GM12878 (cell line): ENCODE measurements around the gene NRG3. TPM values are rescaled to one million over a fixed set of nuclear protein-coding genes. Genes with fewer than 3 reads are reported as not detected.

Source experiments
- ATAC-seq: fragments of 200-7000 bp; cut with Tn5 transposase; 3 replicates; pipeline ENCODE4 v1.9.1; 2020; ENCODE audit warnings: mild to moderate bottlenecking, moderate library complexity
- BruUV-seq: library from RNA; stranded (reverse); fragments of 400-500 nt; replicated peaks from 2 replicates; lab custom pipeline; 2021; lab: Mats Ljungman, UMichigan
- CTCF ChIA-PET: fragments of 300-600 bp; sonication (Branson Sonifier 250); formaldehyde crosslinking; extraction: SDS; loops from one replicate; lab custom pipeline; 2021; ENCODE audit warnings: inconsistent platforms; lab: Yijun Ruan, JAX
- POLR2A ChIA-PET: fragments of 350-600 bp; formaldehyde crosslinking; extraction: SDS; loops from one replicate; lab custom pipeline; 2021; ENCODE audit warnings: inconsistent platforms; lab: Charles Lee
- RAD21 ChIA-PET: fragments of 300-600 bp; sonication (Branson Sonifier 250); formaldehyde crosslinking; loops from one replicate; lab custom pipeline; 2023; ENCODE audit warnings: antibody characterized with exemption; ENCODE audit not compliant: unreplicated experiment; lab: Charles Lee
- SMC1A ChIA-PET: fragments of 300-600 bp; sonication (Branson Sonifier 250); formaldehyde crosslinking; loops from one replicate; lab custom pipeline; 2023; ENCODE audit not compliant: unreplicated experiment, uncharacterized antibody; lab: Charles Lee
- DNase-seq: peaks from one replicate; pipeline ENCODE4 v3.0.0-alpha.2; 2011; ENCODE audit warnings: low read depth, low spot score
- FAIRE-seq: peaks from 3 replicates; lab custom pipeline; 2011; peaks lifted over from hg19 to GRCh38; lab: Jason Lieb, UNC
- H2AFZ ChIP-seq: 2 replicates; pipeline ENCODE4 v1.6.0; 2011; ENCODE audit warnings: low read depth, low read length, control low read depth; ENCODE audit not compliant: control insufficient read depth
- H3K27ac ChIP-seq: 2 replicates; pipeline ENCODE4 v1.5.1; 2011; ENCODE audit warnings: control low read depth; ENCODE audit not compliant: control insufficient read depth, insufficient read depth
- H3K27me3 ChIP-seq, 2 experiments: replicated peaks in 1 of 2; 2 replicates each; pipeline versions ENCODE4 v1.6.0 to v1.6.1; 2011; ENCODE audit warnings: low read length in 1 of 2; ENCODE audit not compliant: control insufficient read depth in 2 of 2, insufficient read depth in 2 of 2
- H3K36me3 ChIP-seq, 2 experiments: 2 replicates each; pipeline ENCODE4 v1.5.1; 2011; ENCODE audit warnings: low read length in 1 of 2; ENCODE audit not compliant: control insufficient read depth in 2 of 2, insufficient read depth in 2 of 2
- H3K4me1 ChIP-seq: 2 replicates; pipeline ENCODE4 v1.6.1; 2011; ENCODE audit warnings: mild to moderate bottlenecking, low read length, moderate library complexity, mixed read lengths; ENCODE audit not compliant: control insufficient read depth, insufficient read depth
- H3K4me2 ChIP-seq: 2 replicates; pipeline ENCODE4 v1.6.0; 2011; ENCODE audit warnings: control low read depth; ENCODE audit not compliant: control insufficient read depth, insufficient read depth
- H3K4me3 ChIP-seq: fragments of 200-600 bp; sonication (generic); 2 replicates; pipeline ENCODE4 v1.5.1; 2016
- H3K79me2 ChIP-seq: 2 replicates; pipeline ENCODE4 v1.6.0; 2011; ENCODE audit warnings: low read length; ENCODE audit not compliant: control insufficient read depth, insufficient read depth
- H3K9ac ChIP-seq: 2 replicates; pipeline ENCODE4 v1.8.0; 2011; ENCODE audit warnings: low read length, control low read depth, mixed read lengths; ENCODE audit not compliant: control insufficient read depth, insufficient read depth
- H3K9me3 ChIP-seq: replicated peaks from 3 replicates; pipeline ENCODE4 v1.5.1; 2011; ENCODE audit warnings: mild to moderate bottlenecking, low read length; ENCODE audit not compliant: control insufficient read depth, insufficient read depth
- H4K20me1 ChIP-seq: 2 replicates; pipeline ENCODE4 v1.6.0; 2011; ENCODE audit not compliant: control insufficient read depth, insufficient read depth
- ATF2 ChIP-seq: IDR thresholded peaks from 2 replicates; pipeline ENCODE4 v1.6.1; 2012; ENCODE audit warnings: low read length, inconsistent platforms
- ATF3 ChIP-seq: IDR thresholded peaks from 2 replicates; pipeline ENCODE4 v1.6.1; 2011; ENCODE audit warnings: low read depth, mild to moderate bottlenecking, low read length, moderate library complexity, borderline replicate concordance; ENCODE audit errors: extremely low read depth
- ESRRA ChIP-seq: IDR thresholded peaks from 2 replicates; pipeline ENCODE4 v1.6.1; 2012; ENCODE audit warnings: mild to moderate bottlenecking, low read length, improper control_type of control experiment
- ETV6 ChIP-seq, 2 experiments: fragments of 450-650 bp in 1 of 2; IDR thresholded peaks in 1 of 2; conservative IDR thresholded peaks in 1 of 2; 2 replicates each; pipeline ENCODE4 v1.6.1; 2014; ENCODE audit warnings: antibody characterized with exemption in 1 of 2, borderline replicate concordance in 1 of 2, low read depth in 1 of 2, mild to moderate bottlenecking in 1 of 2, moderate library complexity in 1 of 2
- KDM1A ChIP-seq: fragments of 200-600 bp; sonication (generic); IDR thresholded peaks from 2 replicates; pipeline ENCODE4 v1.6.1; 2016; ENCODE audit warnings: borderline replicate concordance
- MYC ChIP-seq: IDR thresholded peaks from 2 replicates; pipeline ENCODE4 v1.6.1; 2011; ENCODE audit warnings: mild to moderate bottlenecking, low read length, moderate library complexity, inconsistent platforms; ENCODE audit not compliant: insufficient read depth, insufficient replicate concordance, insufficient read length, severe bottlenecking
- ZNF207 ChIP-seq: fragments of 450-650 bp; IDR thresholded peaks from 2 replicates; pipeline ENCODE4 v1.6.1; 2014; ENCODE audit warnings: antibody characterized with exemption, mild to moderate bottlenecking, borderline replicate concordance
- WGBS: methylation state at CpG from one replicate; pipeline ENCODE4 v1.1.6; 2016; ENCODE audit warnings: low lambda C conversion rate; ENCODE audit not compliant: insufficient replicate concordance, insufficient coverage; ENCODE audit errors: missing lambda C conversion rate; 5-methylcytosine and 5-hydroxymethylcytosine counted together
- in situ Hi-C: fragments of 300-500 bp; cut with MboI; formaldehyde crosslinking; loops from 9 replicates; pipeline ENCODE4 v1.14.3; 2018; ENCODE audit warnings: mixed read lengths
- intact Hi-C: fragments of 100-400 bp; cut with micrococcal nuclease; formaldehyde crosslinking; loops from one replicate; pipeline ENCODE4 v1.14.2; 2022; ENCODE audit not compliant: unreplicated experiment
- polyA plus RNA-seq, 11 experiments: library from polyadenylated mRNA; depleted of rRNA in 4 of 11; unstranded in 6 of 11; stranded (reverse) in 5 of 11; fragments of >200 nt; fragmentation: Nextera tagmentation in 4 of 11; fragmentation: Illumina TruSeq in 1 of 11; extraction: Ambion mirVana in 4 of 11; extraction: Trizol in 1 of 11; gene quantifications; 1 replicate in 1 of 11; 2 replicates in 10 of 11; pipeline versions ENCODE4 v1.2.1 to v1.2.3, GENCODE V29; 2011 to 2016; ENCODE audit warnings: inconsistent platforms in 2 of 11, missing spikeins in 2 of 11, low read depth in 1 of 11
- total RNA-seq, 4 experiments: library from RNA; depleted of rRNA in 3 of 4; stranded (reverse); fragments of >200 nt in 3 of 4; fragmentation: Illumina TruSeq in 1 of 4; extraction: Trizol in 1 of 4; gene quantifications; 2 replicates each; pipeline versions ENCODE4 v1.2.1 to v1.2.3, GENCODE V29; 2013 to 2021

The NRG3 gene
- total and polyA plus RNA-seq, 10 of the 15 experiments (the other 5 are each of a cell fraction or from before 2014, with no cell fraction given): 0.03 to 0.41 (median 0.17) TPM; not detected in 3

- no peak overlapping the region for H3K4me2 ChIP-seq
- SMC1A ChIA-PET: interaction anchor here (0.6 kb wide), 1 partner anchor 13 kb away, joined by 3 read pairs; no protein-coding TSS in a partner anchor
- BruUV-seq: no TSS peak
- H3K4me1 ChIP-seq: no peaks in the 10 kb centered on the region
- POLR2A ChIA-PET: no interaction called here
- no peak for TF ChIP-seq ZNF207
- no peak for TF ChIP-seq ESRRA
- TF ChIP-seq ETV6 (conservative IDR thresholded peaks at IDR 0.05 in 1 of 2, IDR thresholded peaks at IDR 0.05 in 1 of 2; ENCODE audit: borderline replicate concordance in 1 of 2, low read depth in 1 of 2): no peak
- no peak for TF ChIP-seq ATF3
- no peak for TF ChIP-seq MYC
- no peak for TF ChIP-seq ATF2
- no peak for TF ChIP-seq KDM1A
- H3K36me3 ChIP-seq: no peaks in the 10 kb centered on the region
- H3K27me3 ChIP-seq: no peaks in the 10 kb centered on the region
- FAIRE-seq (no peak), ATAC-seq (no peak), DNase-seq (no peak)
- H4K20me1 ChIP-seq: no peaks in the 10 kb centered on the region
- no peak overlapping the region for H3K4me3 ChIP-seq
- WGBS: 0% methylated on average over 3 of the region's 3 CpGs
- intact Hi-C loops (no loop called here), in situ Hi-C loops (no loop called here)
- H3K9ac ChIP-seq: no peak overlapping the region
- CTCF ChIA-PET: interaction anchor here (1.6 kb wide), 1 partner anchor 10 kb away, joined by 4 read pairs; no protein-coding TSS in a partner anchor
- H2AFZ ChIP-seq: no peak overlapping the region
- no peak overlapping the region for H3K27ac ChIP-seq
- RAD21 ChIA-PET: no interaction called here
- H3K79me2 ChIP-seq: no peaks in the 10 kb centered on the region
- no peaks in the 10 kb centered on the region; the same call in 2 of the 3 replicates for H3K9me3 ChIP-seq
These were observed 706.9 kb downstream of the NRG3 start for GRCh38 chr10:82581940-82582339.
